WTC11 (cell line): ENCODE results near the gene CERS4.

Experiments used
- ARID4B ChIP-seq: sonication (generic); formaldehyde crosslinking; IDR thresholded peaks from 2 replicates; pipeline ENCODE4 v1.8.0; 2023; ENCODE audit warnings: missing genetic modification reagents, mild to moderate bottlenecking, borderline replicate concordance
- ATF3 ChIP-seq: sonication (generic); formaldehyde crosslinking; conservative IDR thresholded peaks from 2 replicates; pipeline ENCODE4 v1.8.1; 2022; ENCODE audit warnings: mild to moderate bottlenecking, missing genetic modification reagents
- ATF6 ChIP-seq: sonication (generic); formaldehyde crosslinking; IDR thresholded peaks from 2 replicates; pipeline ENCODE4 v1.8.1; 2023; ENCODE audit warnings: mild to moderate bottlenecking, missing genetic modification reagents
- CTCF ChIP-seq: fragments of 200-600 bp; IDR thresholded peaks from 2 replicates; pipeline ENCODE4 v1.8.0; 2022; ENCODE audit warnings: antibody characterized with exemption
- ELF4 ChIP-seq: sonication (generic); formaldehyde crosslinking; IDR thresholded peaks from 2 replicates; pipeline ENCODE4 v1.8.1; 2022; ENCODE audit warnings: low read depth, mild to moderate bottlenecking, moderate library complexity, missing genetic modification reagents
- ETV6 ChIP-seq: sonication (generic); formaldehyde crosslinking; IDR thresholded peaks from 2 replicates; pipeline ENCODE4 v1.8.1; 2022; ENCODE audit warnings: mild to moderate bottlenecking, missing genetic modification reagents
- MAX ChIP-seq: sonication (generic); formaldehyde crosslinking; IDR thresholded peaks from 2 replicates; pipeline ENCODE4 v1.8.0; 2022; ENCODE audit warnings: mild to moderate bottlenecking, missing genetic modification reagents
- NFYB ChIP-seq: sonication (generic); formaldehyde crosslinking; conservative IDR thresholded peaks from 2 replicates; pipeline ENCODE4 v1.8.0; 2022; ENCODE audit warnings: low read depth, missing genetic modification reagents
- TEAD1 ChIP-seq: sonication (generic); formaldehyde crosslinking; IDR thresholded peaks from 2 replicates; pipeline ENCODE4 v1.8.0; 2022; ENCODE audit warnings: mild to moderate bottlenecking, missing genetic modification reagents
- ZBTB21 ChIP-seq: sonication (generic); formaldehyde crosslinking; IDR thresholded peaks from 2 replicates; pipeline ENCODE4 v1.8.1; 2023; ENCODE audit warnings: mild to moderate bottlenecking, missing genetic modification reagents, borderline replicate concordance

GRCh38 chr19:8308891-8309291 lies 99.7 kb downstream of the CERS4 start:
- no peak for TF ChIP-seq MAX (CRISPR knock-in tag)
- no peak for TF ChIP-seq ETV6 (CRISPR knock-in tag)
- TF ChIP-seq CTCF, result no peak
- no peak for TF ChIP-seq ARID4B (CRISPR knock-in tag)
- TF ChIP-seq TEAD1, result no peak
- no peak for TF ChIP-seq ELF4 (CRISPR knock-in tag)
- TF ChIP-seq ATF3 (CRISPR knock-in tag), result no peak
- TF ChIP-seq ATF6, result no peak
- no peak for TF ChIP-seq NFYB
- no peak for TF ChIP-seq ZBTB21 (CRISPR knock-in tag)
